Neural progenitor cell (in vitro differentiated cells): ENCODE data around the gene CYSTM1. TPM values are rescaled to one million over a fixed set of nuclear protein-coding genes. Genes with fewer than 3 reads are reported as not detected.
"Not testable (repeated sequence)": the region's sequence is repeated elsewhere in the genome, so short reads cannot be mapped to it uniquely, and the experiment has no call there.

Experiments used
- DNase-seq: peaks from one replicate; pipeline ENCODE4 v3.0.0-alpha.2; 2016; ENCODE audit warnings: low spot score
- H2AFZ ChIP-seq: fragments of 200-600 bp; sonication (generic); replicated peaks from 2 replicates; pipeline ENCODE4 v1.6.1; 2016; ENCODE audit warnings: antibody characterized with exemption
- H3F3A ChIP-seq: fragments of 200-600 bp; sonication (generic); 2 replicates; pipeline ENCODE4 v1.6.1; 2016; ENCODE audit warnings: antibody characterized with exemption, low read depth
- H3K27ac ChIP-seq: fragments of 200-600 bp; sonication (generic); 2 replicates; pipeline ENCODE4 v1.5.1; 2016; ENCODE audit warnings: mild to moderate bottlenecking
- H3K27me3 ChIP-seq: fragments of 200-600 bp; sonication (generic); 2 replicates; pipeline ENCODE4 v1.6.1; 2016; ENCODE audit warnings: mild to moderate bottlenecking, moderate library complexity
- H3K36me3 ChIP-seq: fragments of 200-600 bp; sonication (generic); 2 replicates; pipeline ENCODE4 v1.5.1; 2016
- H3K4me1 ChIP-seq: fragments of 200-600 bp; sonication (generic); 2 replicates; pipeline ENCODE4 v1.6.1; 2016; ENCODE audit warnings: mixed run types
- H3K4me2 ChIP-seq: fragments of 200-600 bp; sonication (generic); 2 replicates; pipeline ENCODE4 v1.6.1; 2016
- H3K4me3 ChIP-seq: fragments of 200-600 bp; sonication (generic); 2 replicates; pipeline ENCODE4 v1.5.1; 2016
- H3K79me2 ChIP-seq: fragments of 200-600 bp; sonication (generic); 2 replicates; pipeline ENCODE4 v1.6.1; 2016; ENCODE audit warnings: low read depth
- H3K9ac ChIP-seq: fragments of 200-600 bp; sonication (generic); 2 replicates; pipeline ENCODE4 v1.6.1; 2016
- H3K9me3 ChIP-seq: fragments of 200-600 bp; sonication (generic); 2 replicates; pipeline ENCODE4 v1.5.1; 2016; ENCODE audit warnings: low read depth
- H4K20me1 ChIP-seq: fragments of 200-600 bp; sonication (generic); 2 replicates; pipeline ENCODE4 v1.6.1; 2016; ENCODE audit warnings: low read depth
- H3K27ac Mint-ChIP-seq: 3 replicates; pipeline ENCODE4 v1.8.0; 2021; ENCODE audit warnings: mixed read lengths
- H3K27me3 Mint-ChIP-seq: 2 replicates; pipeline ENCODE4 v1.8.0; 2022; ENCODE audit warnings: low read depth, mild to moderate bottlenecking, inconsistent platforms, moderate library complexity, mixed read lengths; ENCODE audit not compliant: insufficient read depth
- H3K36me3 Mint-ChIP-seq: 3 replicates; pipeline ENCODE4 v1.8.0; 2021; ENCODE audit warnings: mixed read lengths
- H3K4me1 Mint-ChIP-seq: 3 replicates; pipeline ENCODE4 v1.8.0; 2021; ENCODE audit warnings: mixed read lengths
- H3K4me3 Mint-ChIP-seq: 3 replicates; pipeline ENCODE4 v1.8.0; 2021; ENCODE audit warnings: mild to moderate bottlenecking, moderate library complexity, mixed read lengths
- H3K9me3 Mint-ChIP-seq: 3 replicates; pipeline ENCODE4 v1.8.0; 2020; ENCODE audit warnings: mixed read lengths
- CTCF ChIP-seq: fragments of 200-600 bp; sonication (generic); IDR thresholded peaks from 2 replicates; pipeline ENCODE4 v1.5.1; 2017; ENCODE audit warnings: antibody characterized with exemption, mild to moderate bottlenecking
- EZH2 ChIP-seq: fragments of 200-600 bp; sonication (generic); IDR thresholded peaks from 2 replicates; pipeline ENCODE4 v1.6.1; 2017; ENCODE audit warnings: antibody characterized with exemption, mild to moderate bottlenecking, moderate library complexity
- EZH2phosphoT487 ChIP-seq: fragments of 200-600 bp; sonication (generic); IDR thresholded peaks from 2 replicates; pipeline ENCODE4 v1.6.1; 2017; ENCODE audit warnings: antibody characterized with exemption
- total RNA-seq: library from RNA; depleted of rRNA; stranded (reverse); fragments of >200 nt; gene quantifications from 2 replicates; pipeline ENCODE4 v1.2.3, GENCODE V29; 2015; ENCODE audit warnings: low replicate concordance

Gene CYSTM1
- total RNA-seq, 1 donor from 2014 or later, result 8.9 TPM

DNA sequence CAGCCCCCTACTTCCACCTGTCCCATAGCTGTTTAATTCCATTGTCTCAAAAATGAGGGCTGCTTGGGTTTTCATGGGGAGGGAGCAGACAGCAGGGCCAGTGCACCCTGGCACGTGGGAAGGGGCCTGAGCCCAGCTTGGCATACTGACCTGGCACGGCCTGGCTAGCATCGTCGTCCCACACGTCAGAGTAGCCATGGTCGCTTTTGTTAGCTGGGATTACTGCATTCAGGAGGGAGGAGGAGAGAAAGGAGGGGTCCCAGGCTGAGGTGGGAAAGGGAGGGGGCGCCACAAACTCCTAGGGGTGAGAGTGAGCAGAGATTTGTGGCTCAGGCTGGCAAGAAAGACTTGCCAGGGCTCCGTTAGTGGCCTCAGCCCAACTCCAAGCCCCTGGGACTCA, 21.1 kb upstream of the CYSTM1 start:
- Histone ChIP-seq H3F3A (no peaks in the 10 kb centered on the region), H2AFZ (peak overlapping the region; percentile 63), H3K9ac (no peak overlapping the region), H3K36me3 (no peaks in the 10 kb centered on the region), H3K4me3 (no peak overlapping the region), H3K9me3 (no peaks in the 10 kb centered on the region), H3K27me3 (peaks cover 17% of the 10 kb centered on the region), H4K20me1 (no peaks in the 10 kb centered on the region), H3K4me2 (peak overlapping the region; percentile 48), H3K4me1 (peaks cover 25% of the 10 kb centered on the region), H3K27ac (no peak overlapping the region), H3K79me2 (no peaks in the 10 kb centered on the region)
- H3K4me3 Mint-ChIP-seq, result no peak overlapping the region
- no peaks in the 10 kb centered on the region for H3K9me3 Mint-ChIP-seq
- H3K27me3 Mint-ChIP-seq, result peaks cover 6% of the 10 kb centered on the region
- DNase-seq, result peak; percentile 85
- H3K4me1 Mint-ChIP-seq, result peaks cover 24% of the 10 kb centered on the region
- no peak for TF ChIP-seq EZH2phosphoT487
- no peak for TF ChIP-seq CTCF
- no peak for TF ChIP-seq EZH2
- no peaks in the 10 kb centered on the region for H3K36me3 Mint-ChIP-seq
- H3K27ac Mint-ChIP-seq, result no peak overlapping the region

- H3K9ac ChIP-seq, H2AFZ ChIP-seq, H3K36me3 ChIP-seq, DNase-seq, H3K27me3 Mint-ChIP-seq, H3K27ac ChIP-seq, H3K79me2 ChIP-seq, H3K9me3 ChIP-seq, H3F3A ChIP-seq, H3K4me3 ChIP-seq, H3K9me3 Mint-ChIP-seq, H4K20me1 ChIP-seq, H3K4me2 ChIP-seq, H3K4me3 Mint-ChIP-seq, H3K27ac Mint-ChIP-seq, H3K36me3 Mint-ChIP-seq: not testable (repeated sequence)
- Histone ChIP-seq H3K4me1 (peaks cover 25% of the 10 kb centered on the region), H3K27me3 (peaks cover 24% of the 10 kb centered on the region)
- H3K4me1 Mint-ChIP-seq, result peaks cover 24% of the 10 kb centered on the region
Measured at GRCh38 chr5:140154710-140155381, 20.1 kb upstream of the CYSTM1 start.

- Histone ChIP-seq H4K20me1 (no peaks in the 10 kb centered on the region), H3K27ac (no peak overlapping the region), H3K4me1 (peaks cover 21% of the 10 kb centered on the region), H3K4me3 (peak overlapping the region; percentile 22), H3F3A (no peaks in the 10 kb centered on the region), H3K4me2 (peak overlapping the region; percentile 71), H3K9me3 (no peaks in the 10 kb centered on the region), H3K79me2 (no peaks in the 10 kb centered on the region), H3K9ac (no peak overlapping the region), H2AFZ (peak overlapping the region; percentile 79), H3K36me3 (no peaks in the 10 kb centered on the region), H3K27me3 (peaks cover 24% of the 10 kb centered on the region)
- Mint-ChIP-seq H3K27me3 (peaks cover 6% of the 10 kb centered on the region), H3K36me3 (no peaks in the 10 kb centered on the region), H3K4me3 (peak overlapping the region; percentile 64), H3K4me1 (peaks cover 24% of the 10 kb centered on the region), H3K9me3 (no peaks in the 10 kb centered on the region), H3K27ac (no peak overlapping the region)
- TF ChIP-seq CTCF (peak; percentile 89), EZH2 (peak; percentile 45), EZH2phosphoT487 (no peak)
- DNase-seq, result peak; percentile 93
Measured at GRCh38 chr5:140157032-140157781, 17.8 kb upstream of the CYSTM1 start.
